Activated naive CD8-positive, alpha-beta T cell (primary cell): Measurements from ENCODE around the gene GNB1.
"Not testable (repeated sequence)": the region's sequence is repeated elsewhere in the genome, so short reads cannot be mapped to it uniquely, and the experiment has no call there.

ENCODE experiments used
- H3K27ac Mint-ChIP-seq: one replicate; pipeline ENCODE4 v1.8.0; 2021; ENCODE audit warnings: mixed read lengths
- H3K27me3 Mint-ChIP-seq: one replicate; pipeline ENCODE4 v1.8.0; 2021; ENCODE audit warnings: mixed read lengths
- H3K36me3 Mint-ChIP-seq: one replicate; pipeline ENCODE4 v1.8.0; 2021; ENCODE audit warnings: mixed read lengths
- H3K4me1 Mint-ChIP-seq: one replicate; pipeline ENCODE4 v1.8.0; 2021; ENCODE audit warnings: low read depth, mixed read lengths
- H3K4me3 Mint-ChIP-seq: one replicate; pipeline ENCODE4 v1.8.0; 2021; ENCODE audit warnings: mild to moderate bottlenecking, mixed read lengths
- H3K9me3 Mint-ChIP-seq: one replicate; pipeline ENCODE4 v1.8.0; 2021; ENCODE audit warnings: low read depth, mixed read lengths

Gene GNB1

DNA sequence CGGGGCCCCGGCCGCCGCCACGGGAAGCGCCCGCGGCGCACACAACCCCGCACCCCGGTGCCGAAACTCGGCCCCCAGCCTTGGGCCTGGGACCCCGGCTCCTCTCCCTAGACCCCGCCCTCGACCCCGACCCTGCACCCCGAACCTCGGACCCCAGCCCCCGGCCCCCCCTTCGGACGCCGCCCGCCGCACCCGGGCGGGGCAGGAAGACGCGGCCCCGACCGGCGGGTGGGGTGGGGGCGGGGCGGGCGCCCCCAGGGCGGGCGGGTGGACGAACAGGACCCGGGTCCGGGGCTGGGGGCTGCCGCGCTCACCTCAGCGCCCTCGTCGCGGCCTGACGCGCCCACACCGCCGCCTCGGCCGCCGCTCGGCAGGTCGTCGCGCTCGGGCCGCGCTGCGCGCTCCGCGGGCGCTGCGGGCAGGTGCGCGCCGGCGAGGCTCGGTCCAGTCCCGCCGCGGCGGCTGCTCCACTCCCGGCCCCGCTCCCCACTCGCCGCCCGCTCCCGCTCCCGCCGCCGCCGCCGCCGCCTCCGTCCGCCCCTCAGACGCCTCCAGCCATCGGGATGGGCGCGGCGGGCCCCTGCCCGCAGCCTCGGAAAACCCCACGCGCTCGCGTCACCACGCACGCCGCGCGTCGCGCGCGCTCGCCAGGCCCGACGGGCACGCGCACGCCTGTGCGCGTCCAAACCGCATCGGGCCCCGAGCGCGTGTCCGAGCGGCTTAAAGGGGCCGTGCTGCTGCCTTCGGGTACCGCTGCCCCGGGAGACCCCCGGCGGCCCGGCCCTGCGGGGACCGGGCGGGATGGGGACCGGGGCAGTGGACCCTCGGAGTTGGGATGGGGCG is at the start of gene GNB1:
GNB1 (minus strand) TSS at position 582 of the 843 bp plus-strand sequence. CDS start 65,634 bp downstream, outside the sequence.
- Mint-ChIP-seq H3K27me3 (no peaks in the 10 kb centered on the region), H3K9me3 (no peaks in the 10 kb centered on the region), H3K27ac (peak within 1 kb of the TSS; percentile 98), H3K4me3 (peak within 1 kb of the TSS; percentile 96), H3K36me3 (peaks cover 4% of the 10 kb centered on the region), H3K4me1 (peaks cover 59% of the 10 kb centered on the region)

DNA sequence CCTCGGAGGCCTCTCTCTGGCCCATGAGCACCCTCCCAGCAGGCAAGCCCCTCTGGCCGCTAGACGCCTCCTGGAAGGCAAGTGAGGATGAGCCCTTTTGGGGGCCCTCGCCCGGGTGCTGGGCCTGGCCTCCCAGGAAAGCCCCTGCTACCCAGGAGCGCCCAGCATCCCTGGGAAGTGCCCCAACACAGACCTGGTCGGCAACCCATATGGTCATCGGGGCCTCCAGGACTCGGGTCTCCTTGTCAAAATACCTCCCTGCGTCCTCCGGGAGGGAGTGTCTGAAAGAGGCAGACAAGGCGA is 49.2 kb upstream of the GNB1 start:
- H3K9me3 Mint-ChIP-seq = no peaks in the 10 kb centered on the region
- no peak overlapping the region for H3K4me3 Mint-ChIP-seq
- H3K27me3 Mint-ChIP-seq = peaks cover 2% of the 10 kb centered on the region
- peaks cover 4% of the 10 kb centered on the region for H3K4me1 Mint-ChIP-seq
- H3K27ac Mint-ChIP-seq = no peak overlapping the region
- no peaks in the 10 kb centered on the region for H3K36me3 Mint-ChIP-seq

DNA sequence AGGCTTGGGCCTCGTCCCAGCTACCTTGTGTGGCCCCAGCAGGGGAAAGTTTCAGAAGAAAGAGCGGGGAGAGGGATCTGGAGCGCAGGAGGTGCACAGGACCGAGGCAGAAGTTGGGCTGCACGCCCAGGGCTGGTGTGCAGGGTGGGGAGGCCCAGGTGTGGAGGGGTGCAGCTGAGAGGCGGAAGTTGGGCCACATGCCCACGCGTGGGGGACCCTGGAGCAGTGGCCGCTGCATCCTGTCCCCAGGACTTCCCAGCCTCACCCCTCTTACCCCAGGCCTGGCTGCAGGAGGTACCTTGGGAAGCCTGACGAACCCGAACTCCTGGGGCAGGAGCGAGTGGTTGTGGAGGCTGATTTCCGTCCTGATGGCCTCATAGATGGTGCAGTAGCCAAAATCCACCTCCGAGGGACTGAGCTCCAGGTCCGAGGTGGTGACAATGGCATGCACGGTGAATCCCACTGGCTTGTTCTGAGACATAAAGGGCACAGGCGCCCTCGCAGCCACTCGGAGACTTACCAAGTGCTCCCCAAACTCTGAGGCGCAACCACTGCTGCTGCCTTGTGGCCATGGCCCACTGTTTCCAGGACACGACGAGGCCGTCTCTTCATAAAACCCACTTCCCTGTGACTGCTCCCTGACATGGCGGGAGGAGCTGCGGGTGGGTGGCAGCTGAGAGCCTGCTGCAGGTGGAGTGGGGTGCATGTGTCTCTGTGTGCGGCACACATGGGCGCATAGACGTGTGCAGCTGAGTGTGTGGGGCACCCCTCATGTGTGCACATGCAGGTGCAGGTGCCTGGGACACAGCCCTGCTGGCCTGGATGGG is 48.6 kb upstream of the GNB1 start:
- Mint-ChIP-seq H3K36me3 (no peaks in the 10 kb centered on the region), H3K9me3 (no peaks in the 10 kb centered on the region), H3K27me3 (peaks cover 2% of the 10 kb centered on the region), H3K27ac (no peak overlapping the region), H3K4me1 (peaks cover 4% of the 10 kb centered on the region), H3K4me3 (no peak overlapping the region)

DNA sequence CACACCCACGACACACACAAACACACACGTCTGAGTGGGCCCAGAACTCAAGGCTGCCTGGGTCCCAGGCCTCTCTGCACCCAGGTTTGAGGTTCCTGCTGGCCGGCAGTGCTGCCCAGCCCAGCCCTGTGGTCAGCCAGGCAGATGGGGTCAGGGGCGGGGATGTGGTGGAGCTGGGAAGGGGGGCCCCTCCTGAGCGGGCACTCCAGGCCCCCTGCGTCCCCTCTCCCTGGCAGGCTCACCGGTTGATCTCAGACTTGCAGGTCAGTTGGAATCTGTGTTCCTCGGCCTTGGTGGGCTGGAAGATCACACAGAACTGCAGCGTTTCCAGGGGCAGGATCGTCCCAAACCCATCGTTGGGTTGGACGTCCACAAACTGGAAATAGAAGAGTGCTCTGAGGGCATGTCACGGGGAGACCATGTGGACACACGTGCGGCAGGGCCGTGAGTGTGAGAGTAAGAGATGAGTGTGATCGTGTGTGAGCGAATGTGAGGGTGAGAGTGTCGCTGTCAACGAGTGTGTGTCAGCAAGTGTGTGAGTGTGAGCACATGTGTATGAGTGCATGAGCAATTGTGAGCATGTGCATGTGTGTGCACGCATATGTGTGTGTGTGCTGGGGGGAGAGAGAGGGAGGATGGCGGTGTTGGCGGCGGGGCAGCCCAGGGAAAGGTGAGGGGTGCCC is 47.9 kb upstream of the GNB1 start:
- Mint-ChIP-seq H3K9me3 (no peaks in the 10 kb centered on the region), H3K27me3 (peaks cover 2% of the 10 kb centered on the region), H3K27ac (no peak overlapping the region), H3K36me3 (no peaks in the 10 kb centered on the region), H3K4me1 (peaks cover 2% of the 10 kb centered on the region), H3K4me3 (no peak overlapping the region)

DNA sequence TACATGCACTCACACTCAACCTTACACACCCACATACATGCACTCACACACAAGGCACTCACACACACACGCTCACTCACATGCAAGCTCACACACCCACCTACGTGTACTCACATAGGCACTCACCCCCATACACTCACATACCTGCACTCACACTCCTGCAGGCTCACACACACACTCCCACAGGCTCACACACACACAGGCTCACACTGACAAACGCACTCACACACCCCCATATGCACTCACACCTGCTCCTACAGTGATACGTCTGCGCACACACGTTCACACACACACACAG is 47.3 kb upstream of the GNB1 start:
- Mint-ChIP-seq H3K36me3 (no peaks in the 10 kb centered on the region), H3K27ac (no peak overlapping the region), H3K4me3 (no peak overlapping the region), H3K4me1 (peaks cover 2% of the 10 kb centered on the region), H3K9me3 (no peaks in the 10 kb centered on the region), H3K27me3 (peaks cover 2% of the 10 kb centered on the region)

DNA sequence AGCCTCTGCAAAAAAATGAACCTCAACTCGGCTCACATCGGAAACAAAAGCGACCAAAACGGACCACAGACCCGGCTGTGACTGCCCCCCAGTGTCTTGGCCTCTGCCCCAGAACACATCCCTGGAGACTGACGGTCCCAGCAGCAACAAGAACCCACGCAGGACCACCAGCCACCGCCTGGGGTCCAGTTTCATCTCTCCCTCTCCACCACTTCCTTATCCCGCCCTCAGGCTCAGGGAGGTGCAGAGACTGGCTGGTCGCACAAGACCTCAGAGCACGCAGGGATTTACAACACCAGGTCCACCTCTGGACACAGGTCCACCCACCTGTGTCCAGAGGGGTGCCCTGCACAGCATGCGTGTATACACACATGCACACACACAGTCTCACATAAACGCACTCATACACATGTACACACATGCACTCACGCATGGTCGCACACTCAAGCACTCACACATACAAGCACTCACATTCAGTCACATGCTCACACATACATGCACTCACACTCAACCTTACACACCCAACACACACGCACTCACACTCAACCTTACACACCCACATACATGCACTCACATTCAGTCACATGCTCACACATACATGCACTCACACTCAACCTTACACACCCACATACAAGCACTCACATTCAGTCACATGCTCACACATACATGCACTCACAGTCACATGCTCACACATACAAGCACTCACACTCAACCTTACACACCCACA is 46.8 kb upstream of the GNB1 start:
- Mint-ChIP-seq H3K9me3 (no peaks in the 10 kb centered on the region), H3K27ac (no peak overlapping the region), H3K27me3 (peaks cover 2% of the 10 kb centered on the region), H3K36me3 (no peaks in the 10 kb centered on the region), H3K4me1 (peaks cover 2% of the 10 kb centered on the region), H3K4me3 (no peak overlapping the region)

DNA sequence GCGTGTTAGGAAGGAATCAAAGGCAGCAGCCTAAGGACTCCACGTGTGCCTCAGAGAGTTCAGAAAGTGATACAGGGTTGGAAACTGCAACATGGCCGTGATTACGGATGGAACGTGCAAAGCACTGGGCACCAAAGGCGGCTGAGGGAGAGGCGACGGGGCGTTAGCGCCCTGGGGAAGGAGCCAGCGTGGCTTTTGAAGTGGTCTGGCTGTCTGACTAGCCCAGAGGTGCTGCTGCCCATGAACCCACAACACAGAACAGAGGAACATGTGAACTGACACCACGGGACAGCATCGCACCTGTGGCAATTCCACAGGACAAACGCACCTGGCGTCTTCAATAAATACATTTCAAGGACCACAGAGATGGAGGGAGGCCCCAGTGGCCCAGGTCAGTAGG is 46.2 kb upstream of the GNB1 start:
- H3K27me3 Mint-ChIP-seq = peaks cover 2% of the 10 kb centered on the region
- no peaks in the 10 kb centered on the region for H3K9me3 Mint-ChIP-seq
- no peaks in the 10 kb centered on the region for H3K36me3 Mint-ChIP-seq
- no peak overlapping the region for H3K4me3 Mint-ChIP-seq
- H3K4me1 Mint-ChIP-seq = peaks cover 2% of the 10 kb centered on the region
- H3K27ac Mint-ChIP-seq = no peak overlapping the region

DNA sequence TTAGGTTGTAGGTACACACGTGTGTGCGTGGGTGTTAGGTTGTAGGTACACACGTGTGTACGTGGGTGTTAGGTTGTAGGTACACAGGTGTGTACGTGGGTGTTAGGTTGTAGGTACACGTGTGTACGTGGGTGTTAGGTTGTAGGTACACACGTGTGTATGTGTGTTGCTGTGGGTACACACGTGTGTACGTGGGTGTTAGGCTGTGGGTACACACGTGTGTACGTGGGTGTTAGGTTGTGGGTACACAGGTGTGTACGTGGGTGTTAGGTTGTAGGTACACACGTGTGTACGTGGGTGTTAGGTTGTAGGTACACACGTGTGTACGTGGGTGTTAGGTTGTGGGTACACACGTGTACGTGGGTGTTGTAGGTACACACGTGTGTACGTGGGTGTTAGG is 44.0 kb upstream of the GNB1 start:
- not testable (repeated sequence) for H3K27ac Mint-ChIP-seq, H3K27me3 Mint-ChIP-seq, H3K4me3 Mint-ChIP-seq, H3K9me3 Mint-ChIP-seq, H3K4me1 Mint-ChIP-seq, H3K36me3 Mint-ChIP-seq

DNA sequence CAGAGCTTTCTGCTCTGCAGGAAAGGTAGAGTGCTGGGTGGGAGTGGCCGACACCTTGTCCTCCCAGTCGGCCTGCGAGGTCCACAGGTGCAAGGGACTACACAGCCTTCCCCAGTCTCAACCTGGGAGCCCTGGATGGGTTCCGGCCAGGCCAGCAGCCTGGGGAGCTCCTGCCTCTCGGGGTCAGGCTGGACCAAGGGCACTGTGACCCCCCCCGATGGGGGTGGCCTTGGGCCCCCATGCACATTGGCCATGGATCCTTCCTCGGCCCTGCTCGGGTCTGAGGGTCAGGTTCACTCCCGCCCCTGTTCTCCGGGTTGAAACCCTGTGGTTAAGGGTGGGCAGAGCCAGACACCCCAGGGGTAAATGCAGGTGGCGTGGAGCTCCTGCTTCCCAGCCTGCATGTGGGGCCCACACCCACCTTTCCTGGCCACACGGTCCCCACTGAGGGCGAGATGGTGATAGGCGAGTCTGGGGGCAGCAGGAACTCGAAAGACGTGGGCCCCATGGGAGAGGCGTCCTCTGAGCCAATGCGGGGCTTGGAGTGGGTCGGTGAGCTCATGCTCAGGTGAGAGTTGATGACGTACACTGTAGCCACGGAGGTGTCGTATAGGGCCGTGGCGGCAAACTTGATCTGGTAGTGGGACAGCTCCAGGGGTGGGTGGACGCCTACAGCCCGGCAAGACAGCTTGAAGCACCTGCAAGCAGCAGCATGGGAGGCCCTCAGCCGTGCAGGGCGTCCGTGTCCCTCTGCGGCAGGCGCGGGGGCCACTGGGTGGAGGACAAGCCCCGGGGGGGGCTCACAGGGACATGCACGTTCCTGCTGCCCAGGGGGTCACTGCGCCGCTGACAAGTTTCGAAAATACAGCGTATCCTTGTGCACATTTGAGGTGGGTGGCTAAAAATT is 39.0 kb upstream of the GNB1 start:
- Mint-ChIP-seq H3K9me3 (no peaks in the 10 kb centered on the region), H3K27ac (no peak overlapping the region)

DNA sequence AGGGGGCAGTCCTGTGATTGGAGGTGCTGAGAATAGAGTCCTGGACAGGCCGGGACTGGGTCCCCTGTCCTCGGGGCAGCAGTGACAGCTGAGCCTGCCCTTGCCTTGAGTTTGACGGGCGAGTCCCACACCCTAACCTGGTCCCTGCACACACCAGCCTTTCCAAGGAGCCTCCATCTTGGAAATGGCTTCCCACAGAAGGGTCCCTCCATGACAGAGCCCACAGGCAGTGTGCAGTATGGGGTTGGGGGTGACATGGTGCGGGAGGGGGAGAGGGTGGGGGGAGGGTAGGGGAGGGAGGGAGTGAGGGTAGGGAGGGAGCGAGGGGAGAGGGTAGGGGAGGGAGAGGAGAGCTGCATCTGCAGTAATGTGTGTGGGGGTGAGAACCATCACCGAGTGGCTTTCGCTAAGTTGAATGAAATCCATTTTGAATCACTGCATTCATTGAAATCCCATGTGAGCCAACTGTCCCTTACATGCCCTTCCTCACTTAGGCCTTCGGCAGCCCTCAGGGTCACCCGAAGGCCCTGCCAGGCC is 38.3 kb upstream of the GNB1 start:
- no peaks in the 10 kb centered on the region for H3K9me3 Mint-ChIP-seq
- H3K4me3 Mint-ChIP-seq = no peak overlapping the region
- H3K27me3 Mint-ChIP-seq = no peaks in the 10 kb centered on the region

More for the DNA sequence above, 39.0 kb upstream of the GNB1 start:
- Mint-ChIP-seq H3K36me3 (no peaks in the 10 kb centered on the region), H3K27me3 (no peaks in the 10 kb centered on the region), H3K4me3 (no peak overlapping the region), H3K4me1 (no peaks in the 10 kb centered on the region)

DNA sequence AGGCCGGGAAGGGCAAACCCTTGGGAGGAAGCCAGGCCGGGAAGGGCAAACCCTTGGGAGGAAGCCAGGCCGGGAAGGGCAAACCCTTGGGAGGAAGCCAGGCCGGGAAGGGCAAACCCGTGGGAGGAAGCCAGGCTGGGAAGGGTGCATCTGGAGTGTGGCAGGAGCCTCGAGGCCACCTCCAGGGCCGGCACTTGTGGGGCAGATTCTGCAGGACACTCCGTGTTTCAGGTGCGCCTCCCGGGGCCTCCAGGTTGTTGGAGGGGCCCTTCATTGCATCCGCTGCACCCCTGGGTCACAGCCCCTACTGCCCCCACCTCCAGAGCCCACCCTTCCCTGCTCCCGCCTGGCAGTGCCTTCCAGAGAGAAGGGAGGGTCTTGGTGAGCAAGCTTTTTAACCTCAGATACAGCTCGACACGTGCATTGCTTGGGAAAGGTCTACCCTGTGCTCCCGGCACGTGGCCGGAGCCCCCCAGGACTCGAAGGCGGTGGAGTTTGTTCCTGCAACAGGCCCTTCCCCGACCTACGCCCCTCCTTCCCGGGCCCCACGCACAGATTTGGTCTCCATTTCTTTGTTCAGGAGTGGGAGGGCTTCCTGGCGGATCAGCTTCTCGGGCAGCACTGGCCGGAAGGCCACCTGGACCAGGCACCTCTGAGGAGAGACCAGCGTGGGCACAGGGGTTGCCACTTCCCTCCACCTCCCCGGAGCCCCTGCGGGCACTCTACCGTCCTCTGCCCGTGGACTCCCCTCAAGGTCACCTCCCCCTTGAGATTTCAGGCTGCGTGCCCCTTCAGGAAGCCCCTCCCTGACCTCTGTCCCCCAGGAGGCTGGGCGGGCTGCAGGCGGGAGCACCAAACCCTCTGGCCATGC is 37.6 kb upstream of the GNB1 start:
- H3K27me3 Mint-ChIP-seq = no peaks in the 10 kb centered on the region
- H3K4me3 Mint-ChIP-seq = no peak overlapping the region
- no peaks in the 10 kb centered on the region for H3K9me3 Mint-ChIP-seq
- H3K36me3 Mint-ChIP-seq = no peaks in the 10 kb centered on the region
- no peak overlapping the region for H3K27ac Mint-ChIP-seq
- no peaks in the 10 kb centered on the region for H3K4me1 Mint-ChIP-seq

More for the DNA sequence above, 38.3 kb upstream of the GNB1 start:
- Mint-ChIP-seq H3K36me3 (no peaks in the 10 kb centered on the region), H3K27ac (no peak overlapping the region), H3K4me1 (no peaks in the 10 kb centered on the region)

DNA sequence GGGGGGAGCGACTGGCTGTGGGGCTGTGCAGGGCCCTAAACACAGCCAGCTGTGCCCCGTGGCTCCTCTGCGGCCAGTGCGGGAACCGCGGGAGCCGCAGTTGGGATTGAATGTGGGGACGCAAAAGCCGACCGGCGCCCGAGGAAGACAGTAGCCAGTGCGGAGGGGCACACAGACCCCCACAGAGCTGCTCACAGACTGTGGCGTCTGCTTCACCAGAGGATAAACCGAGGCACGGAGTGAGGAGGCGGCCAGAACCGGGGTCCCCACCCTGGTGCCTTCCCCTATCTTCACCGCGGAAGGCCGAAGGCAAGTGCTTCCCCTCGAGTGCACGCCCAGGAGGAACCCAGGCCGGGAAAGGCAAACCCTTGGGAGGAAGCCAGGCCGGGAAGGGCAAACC is 36.9 kb upstream of the GNB1 start:
- Mint-ChIP-seq H3K4me1 (no peaks in the 10 kb centered on the region), H3K4me3 (no peak overlapping the region), H3K9me3 (no peaks in the 10 kb centered on the region), H3K27me3 (no peaks in the 10 kb centered on the region), H3K27ac (no peak overlapping the region), H3K36me3 (no peaks in the 10 kb centered on the region)
